GM18520 (cell line): ENCODE results near the gene VCP.

ENCODE experiments used
- ATAC-seq: cut with Tn5 transposase; IDR thresholded peaks from one replicate; pipeline ENCODE4 v1.9.1; 2021; ENCODE audit not compliant: unreplicated experiment

Gene VCP

GRCh38 chr9:35067056-35067455 lies 5.4 kb downstream of the VCP start:
- ATAC-seq = no peak

- no peak for ATAC-seq
These were observed 11.7 kb downstream of the VCP start for GRCh38 chr9:35060548-35061207.

DNA sequence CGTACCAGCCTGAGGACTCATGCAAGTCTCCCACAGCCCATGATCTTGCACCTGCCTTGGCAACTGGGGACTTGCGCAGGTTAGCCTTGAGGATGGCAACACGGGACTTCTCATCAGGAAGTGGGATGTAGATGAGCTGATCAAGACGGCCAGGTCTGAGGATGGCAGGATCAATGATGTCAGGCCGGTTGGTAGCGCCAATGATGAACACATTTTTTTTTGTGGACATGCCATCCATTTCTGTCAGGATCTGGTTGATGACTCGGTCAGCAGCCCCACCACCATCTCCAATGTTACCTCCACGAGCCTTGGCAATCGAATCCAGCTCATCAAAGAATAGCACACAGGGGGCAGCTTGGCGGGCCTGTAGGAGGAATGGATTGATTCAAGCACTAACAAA lies 13.0 kb downstream of the VCP start:
- no peak for ATAC-seq

- no peak for ATAC-seq
These were observed 15.2 kb downstream of the VCP start for GRCh38 chr9:35057271-35057620.

DNA sequence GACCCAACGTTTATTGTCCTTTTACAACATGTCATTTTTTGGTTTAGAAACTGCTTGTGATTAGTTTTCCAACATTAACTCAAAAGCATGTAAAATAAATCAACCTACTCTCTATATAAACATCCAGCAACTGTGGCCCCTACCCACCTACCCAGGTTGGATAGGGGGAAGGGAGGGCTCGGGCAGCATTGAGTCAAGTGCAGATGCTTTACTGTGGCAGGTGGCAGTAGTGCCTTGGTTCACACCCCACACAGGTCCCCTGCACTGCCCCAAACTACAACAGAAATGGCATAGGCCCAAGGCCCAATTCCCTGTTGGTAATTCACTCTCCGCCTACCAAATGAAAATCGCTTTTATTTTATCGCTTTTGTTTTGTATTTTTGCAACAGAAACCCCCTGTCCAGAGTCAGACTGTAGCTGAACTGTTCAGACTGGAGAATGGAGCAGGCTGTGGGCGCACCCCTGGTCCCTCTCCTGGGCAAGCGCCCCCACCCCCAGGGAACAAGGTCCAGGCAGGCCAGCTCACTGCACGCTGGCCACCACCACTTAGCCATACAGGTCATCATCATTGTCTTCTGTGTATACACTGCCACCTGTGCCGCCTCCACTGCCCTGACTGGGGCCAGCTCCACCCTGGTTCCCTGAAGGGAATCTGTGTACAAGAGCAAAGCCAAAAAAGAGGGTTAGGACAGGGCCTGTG lies 15.7 kb downstream of the VCP start:
- ATAC-seq = no peak

GRCh38 chr9:35054871-35055644 lies 17.4 kb downstream of the VCP start:
- ATAC-seq = no peak

DNA sequence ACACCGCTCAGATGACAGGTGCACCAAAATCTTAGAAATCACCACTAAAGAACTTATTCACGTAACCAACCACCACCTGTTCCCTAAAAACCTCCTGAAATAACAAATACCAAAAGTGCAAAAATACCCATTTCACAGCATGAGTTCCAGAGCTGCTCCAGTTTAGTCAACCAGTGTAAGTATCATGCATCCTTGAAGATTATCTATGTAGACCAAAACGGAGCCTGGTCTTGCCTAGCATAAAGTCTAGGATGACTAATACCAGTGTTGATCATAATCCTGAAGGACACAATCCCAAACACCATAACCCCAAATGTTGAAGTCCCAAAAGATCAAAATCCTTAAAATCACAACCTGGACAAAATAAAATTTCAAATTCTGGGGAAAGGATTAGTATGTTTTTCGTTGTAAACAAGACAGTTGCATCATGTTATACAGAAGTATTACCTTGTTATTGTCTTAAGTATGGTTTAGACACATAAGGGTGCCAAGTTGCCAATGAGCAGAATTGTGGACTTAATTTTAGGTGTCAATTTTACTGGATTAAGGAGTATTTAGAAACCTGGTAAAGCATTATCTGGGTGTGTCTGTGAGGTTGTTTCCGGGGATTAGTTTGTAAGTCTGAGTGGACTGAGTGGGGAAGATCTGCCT lies 18.1 kb downstream of the VCP start:
- ATAC-seq = no peak

DNA sequence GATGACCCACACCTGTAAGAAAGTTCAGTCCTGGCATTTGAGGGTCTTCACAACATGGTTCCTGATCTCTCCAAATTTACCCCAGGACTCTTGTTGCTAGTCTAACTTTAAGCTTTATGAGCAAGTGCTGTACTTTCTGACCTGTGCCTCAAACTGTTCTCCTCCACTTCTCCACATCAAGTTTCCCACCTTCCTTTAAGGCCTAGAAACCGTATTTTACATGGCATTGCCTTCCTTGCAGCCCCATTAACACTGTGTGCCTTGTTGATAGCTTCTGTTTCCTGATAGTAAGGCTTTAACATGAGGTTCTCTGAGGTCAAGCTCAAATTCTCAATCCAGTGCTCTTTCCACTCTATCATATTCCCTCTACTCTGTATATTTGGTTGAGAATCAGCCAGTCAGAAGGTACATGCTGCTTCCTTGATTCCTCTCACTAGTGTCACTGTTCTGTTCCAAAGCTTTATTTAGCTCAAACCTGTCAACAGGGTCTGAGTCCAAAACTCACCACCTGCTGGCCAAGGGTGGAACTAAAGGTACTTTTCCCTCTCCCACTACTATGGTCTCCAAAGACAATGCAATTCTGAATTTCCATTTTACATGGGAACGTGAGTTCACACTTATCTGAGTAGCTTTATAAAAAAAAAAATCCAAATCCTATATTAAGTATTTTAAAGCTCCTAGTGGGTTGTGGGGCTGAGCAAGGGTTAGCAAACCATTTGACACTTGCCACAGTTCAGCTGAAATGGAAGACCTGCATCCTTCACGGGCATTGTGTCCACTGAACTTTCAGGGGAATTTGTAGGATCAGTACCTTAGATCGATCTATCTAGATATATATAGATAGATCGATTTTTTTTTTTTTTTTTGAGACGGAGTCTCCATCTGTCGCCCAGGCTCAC lies 21.1 kb downstream of the VCP start:
- ATAC-seq = no peak

GRCh38 chr9:35048511-35048910 lies 23.9 kb downstream of the VCP start:
- ATAC-seq = no peak

- no peak for ATAC-seq
These were observed 28.4 kb downstream of the VCP start for GRCh38 chr9:35044071-35044470.

GRCh38 chr9:35042891-35043545 lies 29.4 kb downstream of the VCP start:
- ATAC-seq = no peak

GRCh38 chr9:35042081-35042604 lies 30.3 kb downstream of the VCP start:
- no peak for ATAC-seq

GRCh38 chr9:35035851-35036701 lies 36.3 kb downstream of the VCP start:
- ATAC-seq = no peak

- no peak for ATAC-seq
These were observed 39.3 kb downstream of the VCP start for GRCh38 chr9:35033101-35033500.

DNA sequence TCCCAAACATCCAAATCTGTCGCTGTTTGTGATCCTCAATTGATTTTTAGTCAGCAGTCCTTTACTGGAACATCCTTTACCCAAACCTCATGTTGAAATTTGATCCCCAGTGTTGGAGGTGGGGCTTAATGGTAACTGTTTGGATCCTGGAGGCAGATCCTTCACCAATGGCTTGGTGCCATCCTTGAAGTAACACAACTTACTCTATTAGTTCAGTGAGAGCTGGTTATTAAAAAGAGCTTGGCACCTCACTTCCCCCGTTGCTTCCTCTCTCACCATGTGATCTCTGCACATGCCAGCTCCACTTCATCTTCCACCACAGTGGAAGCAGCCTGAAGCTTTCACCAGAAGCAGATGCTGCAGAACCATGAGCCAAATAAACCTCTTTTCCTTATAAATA lies 42.6 kb downstream of the VCP start:
- ATAC-seq = no peak

- ATAC-seq = no peak
These were observed 43.2 kb downstream of the VCP start for GRCh38 chr9:35029241-35029640.

DNA sequence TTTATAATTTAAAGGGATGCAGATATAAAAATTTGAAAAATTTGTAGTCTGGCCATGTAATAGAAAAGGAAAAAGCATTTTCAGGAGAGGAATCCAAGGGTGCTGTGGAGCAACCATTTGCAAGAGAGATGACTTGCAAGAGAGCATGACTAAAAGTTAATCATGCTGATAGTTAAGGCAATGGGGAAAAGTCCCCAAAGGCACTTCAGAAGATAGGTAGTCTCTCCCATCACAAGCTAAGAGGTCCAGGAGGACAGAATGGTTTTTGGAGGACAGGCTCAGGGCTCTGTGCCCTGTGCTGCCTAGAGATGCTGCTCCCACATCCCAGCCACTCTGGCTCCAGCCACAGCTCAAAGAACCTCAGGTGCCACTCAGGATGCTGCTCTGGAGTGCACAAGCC lies 44.1 kb downstream of the VCP start:
- no peak for ATAC-seq

DNA sequence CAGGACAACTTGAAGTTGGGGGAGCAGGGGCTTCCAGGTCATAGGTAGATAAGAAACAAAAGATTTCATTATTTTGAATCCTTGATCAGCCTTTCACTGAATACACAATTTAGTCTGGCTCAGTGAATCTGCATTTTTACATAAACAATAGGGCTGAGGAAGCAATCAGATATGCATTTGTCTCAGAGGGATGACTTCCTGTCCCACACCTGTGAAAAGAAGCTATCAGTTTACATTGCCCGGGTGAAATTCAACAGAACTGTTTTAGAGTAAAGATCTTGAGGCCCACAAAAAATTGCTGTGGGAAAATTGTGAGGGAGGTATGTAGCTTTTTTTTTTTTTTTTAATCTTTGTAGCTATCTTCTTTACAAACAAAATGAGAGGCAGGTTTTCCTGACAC lies 44.6 kb downstream of the VCP start:
- ATAC-seq = no peak

- ATAC-seq = no peak
These were observed 45.1 kb downstream of the VCP start for GRCh38 chr9:35027374-35027773.
